A549 treated with Hydrocortisone at 1 μM for 4 hours (cell line): ENCODE measurements around the gene CFAP107. TPM values are rescaled to one million over a fixed set of nuclear protein-coding genes. Genes with fewer than 3 reads are reported as not detected.

Source experiments
- total RNA-seq: library from RNA; stranded (reverse); fragments of 200-300 nt; extraction: Qiagen RNA extraction; gene quantifications from 5 replicates; pipeline ENCODE4 v1.2.3, GENCODE V29; 2022

Gene CFAP107, protein sequence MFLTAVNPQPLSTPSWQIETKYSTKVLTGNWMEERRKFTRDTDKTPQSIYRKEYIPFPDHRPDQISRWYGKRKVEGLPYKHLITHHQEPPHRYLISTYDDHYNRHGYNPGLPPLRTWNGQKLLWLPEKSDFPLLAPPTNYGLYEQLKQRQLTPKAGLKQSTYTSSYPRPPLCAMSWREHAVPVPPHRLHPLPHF
- not detected in 5 replicates for total RNA-seq

DNA sequence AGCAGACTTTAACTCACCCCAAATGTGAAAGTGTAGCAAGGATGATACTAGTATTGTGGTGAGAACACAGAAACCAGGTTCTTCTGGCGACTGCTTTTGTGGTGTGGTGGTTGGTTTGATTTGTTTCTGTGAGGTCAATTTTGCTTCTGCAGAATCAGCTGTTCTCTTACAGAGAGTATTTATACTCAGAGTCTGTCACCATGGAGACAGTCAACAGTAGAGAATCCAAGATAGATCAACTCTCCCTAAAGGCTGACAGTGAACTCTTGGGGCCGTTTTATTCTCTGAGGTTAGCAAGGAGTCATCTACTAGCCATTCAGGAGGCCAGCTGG, at the start of gene CFAP107:
CFAP107 (plus strand) TSS at position 209 of the 332 bp plus-strand sequence. CDS start 231 bp downstream, outside the sequence.

DNA sequence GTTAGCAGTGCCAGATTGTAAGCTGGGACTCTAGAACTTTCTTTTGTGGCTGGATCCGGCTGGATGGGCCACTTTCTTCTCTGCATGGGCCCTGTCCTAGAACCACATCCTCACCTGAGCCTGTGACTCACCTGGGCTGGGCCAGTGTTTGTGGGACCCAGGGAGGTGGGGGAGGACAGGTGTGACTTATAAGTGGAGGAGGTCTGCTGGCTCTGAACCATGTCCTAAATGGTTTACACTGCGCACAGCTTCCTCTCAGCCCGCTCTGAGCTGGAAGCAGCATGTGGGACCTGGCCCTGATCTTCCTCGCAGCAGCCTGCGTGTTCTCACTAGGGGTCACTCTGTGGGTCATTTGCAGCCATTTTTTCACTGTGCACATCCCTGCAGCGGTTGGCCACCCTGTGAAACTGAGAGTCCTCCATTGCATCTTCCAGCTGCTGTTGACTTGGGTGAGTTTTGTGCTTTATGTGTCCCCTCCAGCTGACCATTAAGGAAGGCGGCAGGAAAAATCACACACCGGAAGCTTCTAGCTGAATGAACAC, 30.0 kb upstream of the CFAP107 start, which contains the start of gene AADACL3:
AADACL3 (plus strand) TSS at position 215 of the 542 bp plus-strand sequence; CDS start at position 282, 67 bp downstream.

DNA sequence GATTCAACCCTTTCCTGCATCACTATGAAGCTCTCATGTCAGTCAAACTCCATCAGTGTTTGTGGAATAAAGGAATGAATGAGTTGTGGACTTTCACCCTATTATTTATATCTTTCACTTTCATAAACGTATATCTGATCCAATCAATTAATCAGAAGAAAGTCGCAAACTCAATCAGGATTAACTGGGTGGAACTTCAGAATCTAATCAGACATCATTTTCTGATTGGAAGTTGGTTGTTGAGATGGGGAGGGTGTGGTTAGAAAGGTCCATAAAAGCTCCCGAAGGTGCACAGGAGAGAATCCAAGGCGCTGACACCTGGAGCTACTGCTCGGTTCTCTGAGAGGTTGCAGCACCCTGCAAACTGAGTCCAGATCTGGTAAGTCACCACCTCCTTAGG, 27.4 kb downstream of the CFAP107 start, which contains the start of gene PRAMEF12:
PRAMEF12 (plus strand) TSS at position 301 of the 400 bp plus-strand sequence. CDS start 1,130 bp downstream, outside the sequence.

DNA sequence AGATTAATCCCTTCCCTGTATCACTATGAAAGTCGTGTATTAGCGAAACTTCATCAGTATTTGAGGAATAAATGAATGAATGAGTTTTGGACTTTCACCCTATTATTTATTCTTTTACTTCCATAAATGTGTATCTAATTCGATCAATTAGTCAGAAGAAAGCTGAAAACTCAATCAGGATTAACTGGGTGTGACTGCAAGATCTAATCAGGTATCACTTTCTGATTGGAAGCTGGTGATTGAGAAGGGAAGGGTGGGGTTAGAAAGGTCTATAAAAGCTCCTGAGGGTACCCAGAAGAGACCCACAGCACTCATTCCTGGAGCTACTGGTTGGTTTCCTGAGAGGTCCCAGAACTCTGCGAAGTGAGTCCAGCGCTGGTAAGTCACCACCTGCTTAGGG, 45.1 kb downstream of the CFAP107 start, which contains the start of gene PRAMEF1:
PRAMEF1 (plus strand) TSS at position 301 of the 400 bp plus-strand sequence. CDS start 1,831 bp downstream, outside the sequence.

Other genes starting within 250 kb of the CFAP107 start
- 40.2 to 49.5 TPM (median 47.2 TPM) in 5 replicates for gene DHRS3, start 128.0 kb upstream of the CFAP107 start, total RNA-seq
- gene AADACL4, start 102.1 kb upstream of the CFAP107 start, total RNA-seq: not detected in 5 replicates
- gene AADACL3, start 30.1 kb upstream of the CFAP107 start, total RNA-seq: not detected in 5 replicates
- not detected in 5 replicates for gene PRAMEF12, start 27.5 kb downstream of the CFAP107 start, total RNA-seq
- 0.08 TPM in 2 of 5 replicates, not detected in the others for gene PRAMEF1, start 45.2 kb downstream of the CFAP107 start, total RNA-seq
- gene PRAMEF11, start 85.2 kb downstream of the CFAP107 start, total RNA-seq: not detected in 5 replicates
- gene HNRNPCL1, start 102.5 kb downstream of the CFAP107 start, total RNA-seq: not detected in 5 replicates
- gene PRAMEF2, start 110.9 kb downstream of the CFAP107 start, total RNA-seq: 0.08 to 0.13 TPM (median 0.08 TPM) in 4 of 5 replicates, not detected in the other
- gene PRAMEF4, start 140.0 kb downstream of the CFAP107 start, total RNA-seq: not detected in 5 replicates
- not detected in 5 replicates for gene PRAMEF10, start 152.1 kb downstream of the CFAP107 start, total RNA-seq
- gene PRAMEF7, start 170.4 kb downstream of the CFAP107 start, total RNA-seq: not detected in 5 replicates
- not detected in 5 replicates for gene PRAMEF6, start 201.4 kb downstream of the CFAP107 start, total RNA-seq